ENCODE data around the gene OCEL1. TPM values are rescaled to one million over a fixed set of nuclear protein-coding genes. Genes with fewer than 3 reads are reported as not detected.

OCEL1 gene
- total and polyA plus RNA-seq, 2 of the 13 experiments (the other 11 are each of a cell fraction or from before 2014, with no cell fraction given), result 10.6 to 17.2 TPM

- TF ChIP-seq MAX (IDR thresholded peaks at IDR 0.05), result peak; percentile 56
- TF ChIP-seq PCBP1 (IDR thresholded peaks at IDR 0.05; ENCODE audit: borderline replicate concordance, low read depth, low read length), result no peak
- TF ChIP-seq, protein P1, sequence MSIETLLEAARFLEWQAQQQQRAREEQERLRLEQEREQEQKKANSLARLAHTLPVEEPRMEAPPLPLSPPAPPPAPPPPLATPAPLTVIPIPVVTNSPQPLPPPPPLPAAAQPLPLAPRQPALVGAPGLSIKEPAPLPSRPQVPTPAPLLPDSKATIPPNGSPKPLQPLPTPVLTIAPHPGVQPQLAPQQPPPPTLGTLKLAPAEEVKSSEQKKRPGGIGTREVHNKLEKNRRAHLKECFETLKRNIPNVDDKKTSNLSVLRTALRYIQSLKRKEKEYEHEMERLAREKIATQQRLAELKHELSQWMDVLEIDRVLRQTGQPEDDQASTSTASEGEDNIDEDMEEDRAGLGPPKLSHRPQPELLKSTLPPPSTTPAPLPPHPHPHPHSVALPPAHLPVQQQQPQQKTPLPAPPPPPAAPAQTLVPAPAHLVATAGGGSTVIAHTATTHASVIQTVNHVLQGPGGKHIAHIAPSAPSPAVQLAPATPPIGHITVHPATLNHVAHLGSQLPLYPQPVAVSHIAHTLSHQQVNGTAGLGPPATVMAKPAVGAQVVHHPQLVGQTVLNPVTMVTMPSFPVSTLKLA (IDR thresholded peaks at IDR 0.05), result no peak
- TF ChIP-seq MTA1 (CRISPR knock-in tag; IDR thresholded peaks at IDR 0.05; ENCODE audit: borderline replicate concordance), result peak; percentile 71; the same call in 1 of the 2 replicates
- TF ChIP-seq ZNF709 (CRISPR knock-in tag; IDR thresholded peaks at IDR 0.05), result peak; percentile 17; the same call in 1 of the 2 replicates
- no peak for TF ChIP-seq IKZF1 (IDR thresholded peaks at IDR 0.05)
- no peak for TF ChIP-seq ZNF547 (CRISPR knock-in tag; IDR thresholded peaks at IDR 0.05)
- TF ChIP-seq POGZ (CRISPR knock-in tag; IDR thresholded peaks at IDR 0.05), result peak; percentile 8; the same call in 1 of the 2 replicates
- peak; percentile 75; the same call in 1 of the 2 replicates for TF ChIP-seq RCOR2 (CRISPR knock-in tag; IDR thresholded peaks at IDR 0.05)
- TF ChIP-seq HCFC1 (IDR thresholded peaks at IDR 0.05; ENCODE audit: low read depth, low read length), result no peak
- TF ChIP-seq, protein P2, sequence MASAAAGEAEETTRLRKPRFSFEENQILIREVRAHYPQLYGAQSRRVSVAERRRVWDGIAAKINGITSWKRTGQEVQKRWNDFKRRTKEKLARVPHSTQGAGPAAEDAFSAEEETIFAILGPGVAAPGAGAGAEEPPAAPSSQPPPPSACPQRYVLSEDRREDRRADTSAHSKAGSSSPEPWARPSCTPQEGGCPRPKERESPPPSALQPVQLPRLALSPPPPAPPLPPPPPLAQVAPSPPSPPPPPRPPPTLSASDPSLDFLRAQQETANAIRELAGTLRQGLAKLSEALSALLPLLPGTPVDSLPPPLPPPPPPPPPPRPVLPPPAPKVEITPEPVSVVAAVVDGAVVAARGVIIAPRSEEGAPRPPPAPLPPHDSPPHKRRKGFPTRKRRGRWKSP (CRISPR knock-in tag; IDR thresholded peaks at IDR 0.05), result no peak
- no peak for TF ChIP-seq ZSCAN31 (CRISPR knock-in tag; IDR thresholded peaks at IDR 0.05; ENCODE audit: low read depth)
- peak; percentile 22; the same call in 1 of the 2 replicates for TF ChIP-seq TFDP1 (CRISPR knock-in tag; IDR thresholded peaks at IDR 0.05; ENCODE audit: borderline replicate concordance)
- no peak for TF ChIP-seq ZNF432 (CRISPR knock-in tag; IDR thresholded peaks at IDR 0.05; ENCODE audit: borderline replicate concordance)
- TF ChIP-seq DMTF1 (CRISPR knock-in tag; IDR thresholded peaks at IDR 0.05), result no peak
- TF ChIP-seq THYN1 (CRISPR knock-in tag; IDR thresholded peaks at IDR 0.05; ENCODE audit: borderline replicate concordance, low read depth), result no peak
- TF ChIP-seq, protein P3, sequence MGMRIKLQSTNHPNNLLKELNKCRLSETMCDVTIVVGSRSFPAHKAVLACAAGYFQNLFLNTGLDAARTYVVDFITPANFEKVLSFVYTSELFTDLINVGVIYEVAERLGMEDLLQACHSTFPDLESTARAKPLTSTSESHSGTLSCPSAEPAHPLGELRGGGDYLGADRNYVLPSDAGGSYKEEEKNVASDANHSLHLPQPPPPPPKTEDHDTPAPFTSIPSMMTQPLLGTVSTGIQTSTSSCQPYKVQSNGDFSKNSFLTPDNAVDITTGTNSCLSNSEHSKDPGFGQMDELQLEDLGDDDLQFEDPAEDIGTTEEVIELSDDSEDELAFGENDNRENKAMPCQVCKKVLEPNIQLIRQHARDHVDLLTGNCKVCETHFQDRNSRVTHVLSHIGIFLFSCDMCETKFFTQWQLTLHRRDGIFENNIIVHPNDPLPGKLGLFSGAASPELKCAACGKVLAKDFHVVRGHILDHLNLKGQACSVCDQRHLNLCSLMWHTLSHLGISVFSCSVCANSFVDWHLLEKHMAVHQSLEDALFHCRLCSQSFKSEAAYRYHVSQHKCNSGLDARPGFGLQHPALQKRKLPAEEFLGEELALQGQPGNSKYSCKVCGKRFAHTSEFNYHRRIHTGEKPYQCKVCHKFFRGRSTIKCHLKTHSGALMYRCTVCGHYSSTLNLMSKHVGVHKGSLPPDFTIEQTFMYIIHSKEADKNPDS (CRISPR knock-in tag; IDR thresholded peaks at IDR 0.05), result no peak
Measured at GRCh38 chr19:17243830-17244617, 18.0 kb downstream of the OCEL1 start (continued).

Data from HepG2 (cell line).